HEK293T (cell line): ENCODE data around the gene RASGRP3.
"Not testable (repeated sequence)": the region's sequence is repeated elsewhere in the genome, so short reads cannot be mapped to it uniquely, and the experiment has no call there.

Experiments
- CTCF ChIA-PET: fragments of 350-600 bp; formaldehyde crosslinking; extraction: SDS; loops from one replicate; lab custom pipeline; 2021; ENCODE audit warnings: antibody characterized with exemption, inconsistent platforms; lab: Yijun Ruan, JAX
- POLR2A ChIA-PET: fragments of 350-600 bp; formaldehyde crosslinking; extraction: SDS; loops from one replicate; lab custom pipeline; 2020; ENCODE audit warnings: antibody characterized with exemption, inconsistent platforms; lab: Yijun Ruan, JAX
- DNase-seq: peaks from one replicate; pipeline ENCODE4 v3.0.0; 2012; ENCODE audit warnings: mixed read lengths; ENCODE audit errors: extremely low spot score
- ARNT ChIP-seq: fragments of 450-650 bp; IDR thresholded peaks from 2 replicates; pipeline ENCODE4 v1.6.1; 2017; ENCODE audit warnings: mild to moderate bottlenecking
- BHLHE40 ChIP-seq: fragments of 450-650 bp; IDR thresholded peaks from 2 replicates; pipeline ENCODE4 v1.6.1; 2016; ENCODE audit warnings: mild to moderate bottlenecking, moderate library complexity, borderline replicate concordance
- CTBP1 ChIP-seq: fragments of 450-650 bp; IDR thresholded peaks from 2 replicates; pipeline ENCODE4 v1.6.1; 2016; ENCODE audit warnings: borderline replicate concordance
- ELF4 ChIP-seq: fragments of 450-650 bp; IDR thresholded peaks from 2 replicates; pipeline ENCODE4 v1.6.1; 2017; ENCODE audit warnings: antibody characterized with exemption
- FOXA1 ChIP-seq: fragments of 450-650 bp; IDR thresholded peaks from 2 replicates; pipeline ENCODE4 v1.6.1; 2016; ENCODE audit warnings: mild to moderate bottlenecking
- FOXK2 ChIP-seq: fragments of 450-650 bp; IDR thresholded peaks from 2 replicates; pipeline ENCODE4 v1.6.1; 2016; ENCODE audit warnings: mild to moderate bottlenecking
- FOXM1 ChIP-seq: fragments of 450-650 bp; IDR thresholded peaks from 2 replicates; pipeline ENCODE4 v1.6.1; 2017; ENCODE audit warnings: mild to moderate bottlenecking, borderline replicate concordance
- HDGF ChIP-seq: fragments of 450-650 bp; IDR thresholded peaks from 2 replicates; pipeline ENCODE4 v1.6.1; 2017; ENCODE audit warnings: antibody characterized with exemption, borderline replicate concordance
- L3MBTL2 ChIP-seq: fragments of 450-650 bp; conservative IDR thresholded peaks from 2 replicates; pipeline ENCODE4 v1.6.1; 2016; ENCODE audit warnings: mild to moderate bottlenecking
- LEF1 ChIP-seq: fragments of 450-650 bp; IDR thresholded peaks from 2 replicates; pipeline ENCODE4 v1.6.1; 2017; ENCODE audit warnings: mild to moderate bottlenecking, borderline replicate concordance
- NFRKB ChIP-seq: fragments of 450-650 bp; IDR thresholded peaks from 2 replicates; pipeline ENCODE4 v1.6.1; 2016; ENCODE audit warnings: mild to moderate bottlenecking, moderate library complexity
- PKNOX1 ChIP-seq: fragments of 450-650 bp; IDR thresholded peaks from 2 replicates; pipeline ENCODE4 v1.6.1; 2016
- SP1 ChIP-seq: fragments of 450-650 bp; IDR thresholded peaks from 2 replicates; pipeline ENCODE4 v1.6.1; 2017
- SUZ12 ChIP-seq: fragments of 450-650 bp; IDR thresholded peaks from 2 replicates; pipeline ENCODE4 v1.6.1; 2016; ENCODE audit warnings: mild to moderate bottlenecking
- TARDBP ChIP-seq: fragments of 450-650 bp; IDR thresholded peaks from 2 replicates; pipeline ENCODE4 v1.6.1; 2016
- ZNF384 ChIP-seq: fragments of 450-650 bp; IDR thresholded peaks from 2 replicates; pipeline ENCODE4 v1.6.1; 2016

Gene RASGRP3

GRCh38 chr2:33436083-33436482 is 40.4 kb upstream of the RASGRP3 start:
- ChIA-PET CTCF (interaction anchor here (0.6 kb wide), 1 partner anchor 632 kb away, joined by 5 read pairs; no protein-coding TSS in a partner anchor), POLR2A (no interaction called here)
- TF ChIP-seq SUZ12 (no peak), ARNT (no peak), PKNOX1 (no peak), CTBP1 (no peak), LEF1 (no peak), HDGF (no peak), L3MBTL2 (no peak), TARDBP (no peak), ZNF384 (no peak), BHLHE40 (no peak), NFRKB (no peak), FOXA1 (no peak), SP1 (no peak), FOXK2 (no peak), ELF4 (no peak), FOXM1 (no peak)
- no peak for DNase-seq

- POLR2A ChIA-PET: no interaction called here
- no peak for TF ChIP-seq PKNOX1
- no peak for TF ChIP-seq CTBP1
- TF ChIP-seq FOXM1: no peak
- no peak for TF ChIP-seq ELF4
- no peak for TF ChIP-seq FOXK2
- TF ChIP-seq L3MBTL2: no peak
- no peak for TF ChIP-seq SUZ12
- no peak for TF ChIP-seq BHLHE40
- no peak for TF ChIP-seq SP1
- TF ChIP-seq FOXA1: no peak
- no peak for TF ChIP-seq LEF1
- TF ChIP-seq TARDBP: no peak
- no peak for TF ChIP-seq HDGF
- no peak for TF ChIP-seq ARNT
- no peak for TF ChIP-seq NFRKB
- CTCF ChIA-PET: no interaction called here
- no peak for DNase-seq
These were observed 39.2 kb upstream of the RASGRP3 start for GRCh38 chr2:33437297-33437696.

- ChIA-PET CTCF (no interaction called here), POLR2A (no interaction called here)
- DNase-seq: no peak
- no peak for TF ChIP-seq LEF1
- TF ChIP-seq ELF4: no peak
- no peak for TF ChIP-seq PKNOX1
- no peak for TF ChIP-seq BHLHE40
- no peak for TF ChIP-seq FOXA1
- no peak for TF ChIP-seq SUZ12
- TF ChIP-seq SP1: no peak
- no peak for TF ChIP-seq FOXM1
- no peak for TF ChIP-seq ZNF384
- TF ChIP-seq HDGF: no peak
- no peak for TF ChIP-seq CTBP1
- no peak for TF ChIP-seq L3MBTL2
- TF ChIP-seq ARNT: no peak
- no peak for TF ChIP-seq NFRKB
- TF ChIP-seq FOXK2: no peak
- TF ChIP-seq TARDBP: no peak
These were observed 38.6 kb upstream of the RASGRP3 start for GRCh38 chr2:33437815-33438214.

- TF ChIP-seq ARNT: no peak
- TF ChIP-seq FOXA1: no peak
- no peak for TF ChIP-seq BHLHE40
- no peak for TF ChIP-seq SUZ12
- TF ChIP-seq FOXM1: no peak
- no peak for TF ChIP-seq CTBP1
- TF ChIP-seq PKNOX1: no peak
- TF ChIP-seq SP1: no peak
- no peak for TF ChIP-seq LEF1
- ChIA-PET POLR2A (no interaction called here), CTCF (interaction anchor here (0.5 to 1.5 kb wide), 4 partner anchors 28 to 142 kb away, joined by 3 to 6 read pairs (median 4); no protein-coding TSS in a partner anchor)
- DNase-seq: peak; percentile 59
These were observed 35.1 kb upstream of the RASGRP3 start for GRCh38 chr2:33441235-33441810.

- CTCF ChIA-PET: interaction anchor here (1.4 kb wide), 1 partner anchor 141 kb away, joined by 4 read pairs; no protein-coding TSS in a partner anchor
- DNase-seq, POLR2A ChIA-PET: not testable (repeated sequence)
These were observed 34.4 kb upstream of the RASGRP3 start for GRCh38 chr2:33442052-33442451.
